B cell (primary cell): ENCODE data around the gene ACY1. TPM values are rescaled to one million over a fixed set of nuclear protein-coding genes. Genes with fewer than 3 reads are reported as not detected.

Experiments used
- ATAC-seq: fragments of 200-7000 bp; cut with Tn5 transposase; one replicate; pipeline ENCODE4 v1.10.0; 2021; ENCODE audit warnings: low read depth, mild to moderate bottlenecking, moderate number of reproducible peaks, moderate library complexity
- CTCF ChIA-PET: fragments of 350-600 bp; sonication (Branson Sonifier 250); formaldehyde crosslinking; loops from one replicate; lab custom pipeline; 2021; ENCODE audit warnings: antibody characterized with exemption, inconsistent platforms; lab: Charles Lee
- POLR2A ChIA-PET: fragments of 350-600 bp; sonication (Branson Sonifier 250); formaldehyde crosslinking; loops from one replicate; lab custom pipeline; 2021; ENCODE audit warnings: antibody characterized with exemption; lab: Charles Lee
- DNase-seq: peaks from one replicate; pipeline ENCODE4 v3.0.0; 2013
- H2AFZ ChIP-seq: 2 replicates; pipeline ENCODE4 v1.6.1; 2012; ENCODE audit warnings: mild to moderate bottlenecking, low read depth, low read length; ENCODE audit not compliant: insufficient read depth, poor library complexity, severe bottlenecking
- H3K27ac ChIP-seq, 2 donors: 1 replicate in 1 of 2; 2 replicates in 1 of 2; pipeline ENCODE4 v1.5.1; 2012 to 2013; ENCODE audit warnings: low read length in 2 of 2, mild to moderate bottlenecking in 2 of 2, moderate library complexity in 1 of 2
- H3K27me3 ChIP-seq, 4 experiments: fragments of 200-600 bp in 1 of 4; sonication (generic) in 1 of 4; replicated peaks in 1 of 4; 1 replicate in 2 of 4; 2 replicates in 2 of 4; pipeline versions ENCODE4 v1.6.1 to v1.7.0; 2013 to 2016; ENCODE audit warnings: low read length in 3 of 4, mild to moderate bottlenecking in 2 of 4, mixed read lengths in 1 of 4, moderate library complexity in 1 of 4; ENCODE audit not compliant: insufficient read depth in 4 of 4, control insufficient read depth in 3 of 4; ENCODE audit errors: control extremely low read depth in 1 of 4
- H3K36me3 ChIP-seq, 2 experiments: replicated peaks in 1 of 2; 1 replicate in 1 of 2; 2 replicates in 1 of 2; pipeline versions ENCODE4 v1.6.1 to v1.7.1; 2013; ENCODE audit warnings: low read length in 1 of 2; ENCODE audit not compliant: insufficient read depth in 2 of 2, control insufficient read depth in 1 of 2; ENCODE audit errors: control extremely low read depth in 1 of 2, extremely low read depth in 1 of 2
- H3K4me1 ChIP-seq, 2 donors: fragments of 200-600 bp in 1 of 2; sonication (generic) in 1 of 2; 1 replicate in 1 of 2; 2 replicates in 1 of 2; pipeline versions ENCODE4 v1.5.1 to v1.6.1; 2013 to 2017; ENCODE audit warnings: low read length in 2 of 2; ENCODE audit not compliant: control insufficient read depth in 2 of 2, insufficient read depth in 2 of 2
- H3K4me2 ChIP-seq: replicated peaks from 2 replicates; pipeline ENCODE3; 2012; ENCODE audit warnings: mild to moderate bottlenecking, low read depth, low read length; ENCODE audit not compliant: poor library complexity, severe bottlenecking
- H3K4me3 ChIP-seq, 5 experiments: fragments of 200-600 bp in 1 of 5; sonication (generic) in 1 of 5; 1 replicate in 3 of 5; 2 replicates in 2 of 5; pipeline versions ENCODE4 v1.5.1 to v1.7.0; 2011 to 2016; ENCODE audit warnings: low read length in 4 of 5, mild to moderate bottlenecking in 4 of 5, low read depth in 2 of 5, control low read depth in 1 of 5, moderate library complexity in 1 of 5; ENCODE audit not compliant: insufficient read depth in 1 of 5; ENCODE audit errors: control extremely low read depth in 1 of 5, extremely low read depth in 1 of 5
- H3K79me2 ChIP-seq: fragments of 200-600 bp; sonication (generic); one replicate; pipeline ENCODE4 v1.6.0; 2016; ENCODE audit warnings: low read length; ENCODE audit not compliant: control insufficient read depth, insufficient read depth
- H3K9ac ChIP-seq: fragments of 200-600 bp; sonication (generic); 2 replicates; pipeline ENCODE4 v1.6.1; 2017; ENCODE audit warnings: mild to moderate bottlenecking, low read length, moderate library complexity
- H3K9me3 ChIP-seq, 3 donors: one replicate each; pipeline versions ENCODE4 v1.6.1 to v1.7.1; 2013; ENCODE audit warnings: low read length in 2 of 3; ENCODE audit not compliant: control insufficient read depth in 2 of 3, insufficient read depth in 1 of 3; ENCODE audit errors: control extremely low read depth in 1 of 3
- H4K20me1 ChIP-seq: 2 replicates; pipeline ENCODE4 v1.6.0; 2012; ENCODE audit warnings: mild to moderate bottlenecking, low read length; ENCODE audit not compliant: insufficient read depth, control insufficient read depth, poor library complexity, severe bottlenecking
- H3K27ac Mint-ChIP-seq: one replicate; pipeline ENCODE4 v1.8.0; 2021; ENCODE audit warnings: mixed read lengths
- H3K27me3 Mint-ChIP-seq: one replicate; pipeline ENCODE4 v1.8.0; 2021; ENCODE audit warnings: mixed read lengths
- H3K4me1 Mint-ChIP-seq: one replicate; pipeline ENCODE4 v1.8.0; 2021; ENCODE audit warnings: mixed read lengths
- H3K4me3 Mint-ChIP-seq: one replicate; pipeline ENCODE4 v1.8.0; 2021; ENCODE audit warnings: mixed read lengths
- H3K9me3 Mint-ChIP-seq: one replicate; pipeline ENCODE4 v1.8.0; 2022; ENCODE audit warnings: mixed read lengths; ENCODE audit not compliant: insufficient read depth
- EZH2 ChIP-seq: IDR thresholded peaks from 2 replicates; pipeline ENCODE4 v1.6.1; 2012; ENCODE audit warnings: borderline replicate concordance, low read depth, mild to moderate bottlenecking, moderate library complexity, low read length; ENCODE audit not compliant: insufficient read depth, poor library complexity, severe bottlenecking
- WGBS: methylation state at CpG from one replicate; pipeline ENCODE4 v1.1.5; 2013; ENCODE audit warnings: missing lambda C conversion rate; ENCODE audit not compliant: insufficient coverage; 5-methylcytosine and 5-hydroxymethylcytosine counted together
- intact Hi-C: fragments of 100-400 bp; cut with micrococcal nuclease; formaldehyde crosslinking; loops from one replicate; pipeline ENCODE4 v1.10.0; 2022
- polyA plus RNA-seq: library from polyadenylated mRNA; depleted of rRNA; stranded (reverse); fragments of >200 nt; gene quantifications from 2 replicates; pipeline ENCODE4 v1.2.3, GENCODE V29; 2012
- total RNA-seq, 2 donors: library from RNA; stranded (reverse); fragments of 120-200 nt in 1 of 2; gene quantifications; 1 replicate in 1 of 2; 2 replicates in 1 of 2; pipeline versions ENCODE4 v1.2.3 to v1.2.4, GENCODE V29; 2013 to 2022
- TF ChIP-seq, protein P1 (sequence below): fragments of 200-600 bp; IDR thresholded peaks from one replicate; pipeline ENCODE4 v1.8.0; 2022; ENCODE audit warnings: antibody characterized with exemption, mild to moderate bottlenecking

The ACY1 gene
- total and polyA plus RNA-seq, 2 donors (not counting 1 experiment from before 2014, with no cell fraction given), result 14.6 to 26.2 TPM

DNA sequence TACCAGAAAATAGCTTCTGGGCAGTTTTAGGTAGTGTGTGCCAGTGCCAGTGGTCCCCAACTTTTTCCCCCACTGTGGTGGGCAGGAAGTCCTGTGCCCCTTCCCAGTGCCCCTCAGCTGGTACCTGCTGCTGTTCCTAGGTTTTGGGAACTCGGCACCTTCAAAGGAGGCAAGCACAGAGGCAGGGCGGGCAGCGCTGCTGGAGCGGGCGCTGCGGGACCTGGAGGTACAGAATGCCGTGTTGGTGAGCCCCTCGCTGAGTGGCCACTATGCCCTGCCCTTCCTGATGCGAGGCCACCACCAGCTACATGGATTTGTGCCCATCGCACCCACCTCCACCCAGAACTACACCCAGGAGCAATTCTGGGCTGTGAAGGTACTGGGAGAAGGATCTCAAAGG lies 3.1 kb upstream of the ACY1 start:
- H3K9me3 Mint-ChIP-seq, result no peaks in the 10 kb centered on the region
- H3K27ac Mint-ChIP-seq, result no peak overlapping the region
- Histone ChIP-seq H3K9ac (no peak overlapping the region), H3K9me3 (no peaks in the 10 kb centered on the region), H3K4me3 (no peak overlapping the region), H2AFZ (no peak overlapping the region), H3K79me2 (peaks cover 17% of the 10 kb centered on the region), H3K4me1 (peaks cover 16 to 26% of the 10 kb centered on the region in 2 donors), H3K27me3 (no peaks in the 10 kb centered on the region), H4K20me1 (no peaks in the 10 kb centered on the region), H3K27ac (no peak overlapping the region), H3K4me2 (no peak overlapping the region), H3K36me3 (peaks cover 0 to 5% of the 10 kb centered on the region in 2 experiments)
- DNase-seq, result no peak
- ATAC-seq, result no peak
- intact Hi-C loops, result no loop called here
- H3K27me3 Mint-ChIP-seq, result no peaks in the 10 kb centered on the region
- H3K4me1 Mint-ChIP-seq, result peaks cover 30% of the 10 kb centered on the region
- TF ChIP-seq, protein P1, sequence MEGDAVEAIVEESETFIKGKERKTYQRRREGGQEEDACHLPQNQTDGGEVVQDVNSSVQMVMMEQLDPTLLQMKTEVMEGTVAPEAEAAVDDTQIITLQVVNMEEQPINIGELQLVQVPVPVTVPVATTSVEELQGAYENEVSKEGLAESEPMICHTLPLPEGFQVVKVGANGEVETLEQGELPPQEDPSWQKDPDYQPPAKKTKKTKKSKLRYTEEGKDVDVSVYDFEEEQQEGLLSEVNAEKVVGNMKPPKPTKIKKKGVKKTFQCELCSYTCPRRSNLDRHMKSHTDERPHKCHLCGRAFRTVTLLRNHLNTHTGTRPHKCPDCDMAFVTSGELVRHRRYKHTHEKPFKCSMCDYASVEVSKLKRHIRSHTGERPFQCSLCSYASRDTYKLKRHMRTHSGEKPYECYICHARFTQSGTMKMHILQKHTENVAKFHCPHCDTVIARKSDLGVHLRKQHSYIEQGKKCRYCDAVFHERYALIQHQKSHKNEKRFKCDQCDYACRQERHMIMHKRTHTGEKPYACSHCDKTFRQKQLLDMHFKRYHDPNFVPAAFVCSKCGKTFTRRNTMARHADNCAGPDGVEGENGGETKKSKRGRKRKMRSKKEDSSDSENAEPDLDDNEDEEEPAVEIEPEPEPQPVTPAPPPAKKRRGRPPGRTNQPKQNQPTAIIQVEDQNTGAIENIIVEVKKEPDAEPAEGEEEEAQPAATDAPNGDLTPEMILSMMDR, result no peak
- no peak for TF ChIP-seq EZH2
- POLR2A ChIA-PET, result interaction anchor here (1.5 kb wide), 1 partner anchor 15 kb away, joined by 4 read pairs; the partner anchor contains the start of gene RPL29
- CTCF ChIA-PET, result no interaction called here
- no peak overlapping the region for H3K4me3 Mint-ChIP-seq
- 98% methylated on average over 8 of the region's 10 CpGs for WGBS

DNA sequence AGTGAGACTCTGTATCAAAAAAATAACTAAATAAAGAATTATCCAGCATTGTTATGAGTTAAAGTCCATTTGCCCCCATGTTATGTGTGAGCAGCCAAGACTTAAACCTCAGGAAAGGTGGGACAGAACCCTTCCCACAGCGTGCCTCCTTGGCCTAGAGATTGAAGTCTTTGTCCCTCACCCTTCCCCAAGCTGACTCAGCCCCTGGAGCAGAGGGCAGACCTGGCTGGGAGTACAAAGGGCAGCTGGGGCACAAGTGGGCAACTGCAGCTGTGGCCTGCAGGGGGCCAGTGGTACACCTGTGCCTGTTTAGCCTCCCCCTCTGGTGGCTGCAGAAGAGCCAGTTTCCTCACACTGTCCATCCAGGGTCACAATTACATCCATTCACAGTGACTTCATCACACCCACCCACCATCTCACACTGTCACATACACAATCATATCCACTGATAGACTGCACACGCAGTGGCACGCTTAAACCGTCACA lies 940 bp upstream of the ACY1 start:
- ChIA-PET CTCF (interaction anchor here (0.7 to 4.0 kb wide), 10 partner anchors 9 to 243 kb away, joined by 3 to 29 read pairs (median 4); partner anchors contain the start of genes ABHD14B, RPL29, RRP9 and TLR9), POLR2A (interaction anchor here (0.6 to 4.0 kb wide), 8 partner anchors 9 to 1638 kb away, joined by 3 to 25 read pairs (median 6); partner anchors contain the start of genes ABHD14A, ABHD14B, PCBP4 and POC1A)
- ATAC-seq (peak; percentile 46), DNase-seq (peak; percentile 63)
- peaks cover 17% of the 10 kb centered on the region for H3K4me1 Mint-ChIP-seq
- H3K4me3 Mint-ChIP-seq, result peak overlapping the region; percentile 92
- H2AFZ ChIP-seq, result peak overlapping the region; percentile 90
- H3K27me3 ChIP-seq, result no peaks in the 10 kb centered on the region
- H4K20me1 ChIP-seq, result no peaks in the 10 kb centered on the region
- no peaks in the 10 kb centered on the region for H3K9me3 ChIP-seq
- peaks cover 10 to 19% of the 10 kb centered on the region in 2 donors for H3K4me1 ChIP-seq
- H3K27me3 Mint-ChIP-seq, result no peaks in the 10 kb centered on the region
- intact Hi-C loops, result no loop called here
- H3K27ac ChIP-seq, result peak overlapping the region; percentile 65 to 76
- peaks cover 17% of the 10 kb centered on the region for H3K79me2 ChIP-seq
- H3K27ac Mint-ChIP-seq, result peak overlapping the region; percentile 93
- peak overlapping the region; percentile 47 to 68 (median 58) for H3K4me3 ChIP-seq
- peak overlapping the region; percentile 77 for H3K9ac ChIP-seq
- peak overlapping the region; percentile 88 for H3K4me2 ChIP-seq
- peaks cover 0 to 5% of the 10 kb centered on the region in 2 experiments for H3K36me3 ChIP-seq
- no peak for TF ChIP-seq EZH2
- TF ChIP-seq, protein P1, result peak; percentile 72
- 12% methylated on average over 4 of the region's 4 CpGs for WGBS
- H3K9me3 Mint-ChIP-seq, result no peaks in the 10 kb centered on the region
